Adrenal gland (tissue), 5 donors: ENCODE results near the gene PRDM10.

ENCODE experiments used
- CTCF ChIP-seq, 6 experiments: fragments of 450-650 bp in 4 of 6; fragments of 200-600 bp in 2 of 6; sonication (generic) in 1 of 6; IDR thresholded peaks; 1 replicate in 5 of 6; 2 replicates in 1 of 6; pipeline versions ENCODE4 v1.5.1 to v1.8.0; 2016 to 2021; ENCODE audit warnings: antibody characterized with exemption in 6 of 6, mild to moderate bottlenecking in 2 of 6, moderate library complexity in 1 of 6
- POLR2A ChIP-seq, 2 donors: fragments of 450-650 bp; IDR thresholded peaks; one replicate each; pipeline ENCODE4 v1.6.1; 2017; ENCODE audit warnings: antibody characterized with exemption in 2 of 2, mild to moderate bottlenecking in 2 of 2, moderate library complexity in 1 of 2
- donor health status: DM: no; HTN: no; CAD: no.

DNA sequence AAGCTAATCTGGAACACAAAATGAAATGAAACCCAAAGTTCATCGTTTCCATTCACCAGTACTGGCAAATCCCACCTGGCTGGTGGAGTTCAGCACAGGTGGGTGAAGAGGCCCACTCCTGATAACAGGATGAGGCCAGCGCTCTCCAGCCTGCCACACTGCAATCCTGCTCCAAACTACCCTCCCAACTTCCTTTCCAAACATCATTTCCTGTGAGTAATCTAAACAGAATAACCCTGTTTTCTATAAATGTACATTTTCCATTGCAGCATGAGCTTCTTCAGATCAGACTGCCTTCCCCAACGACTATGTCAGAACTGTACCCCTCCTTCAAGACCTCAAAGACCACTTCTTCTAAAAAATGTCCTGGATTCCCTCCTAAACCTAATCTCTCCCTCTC is 91.3 kb downstream of the PRDM10 start:
- TF ChIP-seq CTCF (IDR thresholded peaks at IDR 0.05) (no peak), POLR2A (IDR thresholded peaks at IDR 0.05) (no peak)
